ENCODE measurements around the gene FAM222A.
A peak's percentile ranks its signal among the peaks of the same experiment; 100 is the strongest.

FAM222A gene

DNA sequence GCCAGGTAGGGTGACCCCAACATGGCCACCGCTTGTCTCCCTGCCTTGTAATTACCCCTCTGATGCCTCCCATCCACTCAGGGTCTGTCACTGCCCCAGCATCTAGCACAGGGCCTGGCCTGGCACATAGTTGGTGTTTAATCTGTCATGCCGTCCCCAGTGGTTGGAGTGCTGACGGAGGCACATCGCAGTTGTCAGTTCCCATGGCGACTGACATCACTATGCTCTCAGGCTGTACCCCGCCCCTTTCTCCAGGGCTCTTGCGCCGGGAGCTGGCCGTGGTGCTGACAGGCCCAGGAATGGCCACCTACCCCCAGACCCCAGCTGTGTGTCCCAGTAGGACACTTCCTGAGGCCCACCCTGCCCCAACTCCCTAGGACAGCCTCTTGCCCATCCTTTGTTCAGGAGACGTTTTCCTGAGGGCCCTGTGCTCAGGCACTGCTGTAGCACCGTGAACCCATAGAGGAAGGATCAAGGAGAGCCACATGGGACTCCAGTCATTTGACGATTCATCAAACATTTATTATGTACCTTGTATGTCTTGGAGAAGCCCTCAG is 23.0 kb downstream of the FAM222A start:
- Histone ChIP-seq H3K27ac (ENCODE audit: low read depth, low read length) (no peak overlapping the region; the same call in 1 of the 2 replicates), H3K27me3 (ENCODE audit: insufficient read depth, low read length) (no peaks in the 10 kb centered on the region), H3K9me3 (ENCODE audit: insufficient read depth, low read depth, low read length) (no peaks in the 10 kb centered on the region), H3K36me3 (ENCODE audit: insufficient read depth, low read length) (no peaks in the 10 kb centered on the region), H3K9ac (ENCODE audit: low read depth, low read length) (no peak overlapping the region), H3K4me1 (ENCODE audit: insufficient read depth, low read length) (peaks cover 20% of the 10 kb centered on the region), H3K4me3 (ENCODE audit: low read length) (no peak overlapping the region)
- 16% methylated on average over 11 of the region's 12 CpGs for WGBS

GRCh38 chr12:109737126-109737525 is 23.5 kb downstream of the FAM222A start:
- no peaks in the 10 kb centered on the region for H3K36me3 ChIP-seq (ENCODE audit: insufficient read depth, low read length)
- peaks cover 20% of the 10 kb centered on the region for H3K4me1 ChIP-seq (ENCODE audit: insufficient read depth, low read length)
- no peak overlapping the region for H3K9ac ChIP-seq (ENCODE audit: low read depth, low read length)
- no peaks in the 10 kb centered on the region for H3K9me3 ChIP-seq (ENCODE audit: insufficient read depth, low read depth, low read length)
- H3K4me3 ChIP-seq (ENCODE audit: low read length), result no peak overlapping the region
- H3K27me3 ChIP-seq (ENCODE audit: insufficient read depth, low read length), result no peaks in the 10 kb centered on the region
- H3K27ac ChIP-seq (ENCODE audit: low read depth, low read length), result peak overlapping the region; percentile 35; the same call in 1 of the 2 replicates
- WGBS, result 0% methylated on average over 1 of the region's 1 CpG

DNA sequence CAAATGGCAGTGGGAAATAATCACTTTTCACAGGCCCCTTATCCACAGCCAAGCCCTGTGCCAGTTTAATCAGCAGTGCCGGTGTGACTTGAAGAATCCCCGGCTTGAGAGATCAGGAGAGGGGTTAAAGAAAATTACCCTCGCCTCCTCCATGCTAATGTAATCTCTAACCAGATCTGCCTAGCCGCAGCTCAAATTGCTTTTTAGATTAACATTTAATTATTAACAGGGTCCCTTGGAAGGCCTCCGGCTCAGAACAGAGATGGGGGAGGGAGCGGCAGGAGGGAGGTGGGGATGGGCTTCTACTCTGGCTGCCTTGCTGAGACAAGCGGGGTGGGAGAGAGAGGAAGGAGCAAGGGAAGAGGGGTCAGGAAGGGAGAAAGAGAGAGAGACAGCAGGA is 24.0 kb downstream of the FAM222A start:
- Histone ChIP-seq H3K27me3 (ENCODE audit: insufficient read depth, low read length) (no peaks in the 10 kb centered on the region), H3K9me3 (ENCODE audit: insufficient read depth, low read depth, low read length) (no peaks in the 10 kb centered on the region), H3K4me1 (ENCODE audit: insufficient read depth, low read length) (peaks cover 20% of the 10 kb centered on the region), H3K9ac (ENCODE audit: low read depth, low read length) (no peak overlapping the region), H3K4me3 (ENCODE audit: low read length) (no peak overlapping the region), H3K36me3 (ENCODE audit: insufficient read depth, low read length) (no peaks in the 10 kb centered on the region), H3K27ac (ENCODE audit: low read depth, low read length) (no peak overlapping the region)
- WGBS, result 51% methylated on average over 6 of the region's 7 CpGs

- WGBS, result 79% methylated on average over 3 of the region's 4 CpGs
- H3K9ac ChIP-seq (ENCODE audit: low read depth, low read length), result no peak overlapping the region
Measured at GRCh38 chr12:109738209-109738608, 24.6 kb downstream of the FAM222A start.

GRCh38 chr12:109738878-109739665 is 25.4 kb downstream of the FAM222A start:
- H3K4me1 ChIP-seq (ENCODE audit: insufficient read depth, low read length), result peaks cover 20% of the 10 kb centered on the region
- H3K9me3 ChIP-seq (ENCODE audit: insufficient read depth, low read depth, low read length), result no peaks in the 10 kb centered on the region
- no peaks in the 10 kb centered on the region for H3K27me3 ChIP-seq (ENCODE audit: insufficient read depth, low read length)
- 94% methylated on average over 6 of the region's 6 CpGs for whole genome bisulfite sequencing
- H3K9ac ChIP-seq (ENCODE audit: low read depth, low read length), result no peak overlapping the region
- no peak overlapping the region for H3K27ac ChIP-seq (ENCODE audit: low read depth, low read length)
- H3K36me3 ChIP-seq (ENCODE audit: insufficient read depth, low read length), result no peaks in the 10 kb centered on the region
- no peak overlapping the region for H3K4me3 ChIP-seq (ENCODE audit: low read length)

More at GRCh38 chr12:109738209-109738608, 24.6 kb downstream of the FAM222A start:
- Histone ChIP-seq H3K9me3 (ENCODE audit: insufficient read depth, low read depth, low read length) (no peaks in the 10 kb centered on the region), H3K27ac (ENCODE audit: low read depth, low read length) (no peak overlapping the region), H3K4me1 (ENCODE audit: insufficient read depth, low read length) (peaks cover 20% of the 10 kb centered on the region), H3K4me3 (ENCODE audit: low read length) (no peak overlapping the region), H3K36me3 (ENCODE audit: insufficient read depth, low read length) (no peaks in the 10 kb centered on the region), H3K27me3 (ENCODE audit: insufficient read depth, low read length) (no peaks in the 10 kb centered on the region)

- 56% methylated on average over 18 of the region's 18 CpGs for WGBS
- Histone ChIP-seq H3K4me1 (ENCODE audit: insufficient read depth, low read length) (peaks cover 16% of the 10 kb centered on the region), H3K36me3 (ENCODE audit: insufficient read depth, low read length) (no peaks in the 10 kb centered on the region), H3K27me3 (ENCODE audit: insufficient read depth, low read length) (no peaks in the 10 kb centered on the region), H3K9ac (ENCODE audit: low read depth, low read length) (no peak overlapping the region), H3K27ac (ENCODE audit: low read depth, low read length) (no peak overlapping the region), H3K4me3 (ENCODE audit: low read length) (no peak overlapping the region), H3K9me3 (ENCODE audit: insufficient read depth, low read depth, low read length) (no peaks in the 10 kb centered on the region)
Measured at GRCh38 chr12:109739747-109740693, 26.4 kb downstream of the FAM222A start.

DNA sequence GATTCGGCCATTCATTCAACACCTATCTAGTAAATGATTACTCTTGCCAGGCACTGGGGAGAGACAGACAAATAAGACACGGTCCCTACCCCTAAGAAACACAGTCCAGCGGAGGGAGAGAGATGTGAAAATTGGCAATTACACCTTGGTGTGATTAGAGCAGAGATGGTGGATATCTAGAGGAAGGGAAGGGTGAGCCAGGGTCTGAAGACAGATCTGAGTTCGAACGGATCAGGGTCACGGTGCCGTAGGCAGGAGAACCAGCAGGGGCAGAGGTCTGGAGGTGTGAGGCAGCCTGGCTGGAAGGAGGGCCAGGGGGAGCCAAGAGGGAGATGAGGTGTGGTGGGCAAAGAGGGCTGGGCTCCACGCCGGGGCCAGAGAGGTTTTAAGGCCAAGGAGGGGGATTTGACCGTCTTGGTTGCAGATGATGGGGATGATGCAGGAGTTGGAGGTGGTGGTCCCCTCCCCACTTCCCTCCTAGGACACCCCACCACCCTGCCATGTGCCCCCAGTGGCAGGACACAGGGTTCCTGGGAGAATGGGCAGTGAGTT is 27.1 kb downstream of the FAM222A start:
- 88% methylated on average over 9 of the region's 10 CpGs for WGBS
- Histone ChIP-seq H3K27me3 (ENCODE audit: insufficient read depth, low read length) (no peaks in the 10 kb centered on the region), H3K4me3 (ENCODE audit: low read length) (no peak overlapping the region), H3K36me3 (ENCODE audit: insufficient read depth, low read length) (no peaks in the 10 kb centered on the region), H3K27ac (ENCODE audit: low read depth, low read length) (no peak overlapping the region), H3K9me3 (ENCODE audit: insufficient read depth, low read depth, low read length) (no peaks in the 10 kb centered on the region), H3K4me1 (ENCODE audit: insufficient read depth, low read length) (peaks cover 16% of the 10 kb centered on the region), H3K9ac (ENCODE audit: low read depth, low read length) (no peak overlapping the region)

GRCh38 chr12:109741286-109741969 is 27.8 kb downstream of the FAM222A start:
- Histone ChIP-seq H3K27ac (ENCODE audit: low read depth, low read length) (no peak overlapping the region), H3K27me3 (ENCODE audit: insufficient read depth, low read length) (no peaks in the 10 kb centered on the region), H3K9ac (ENCODE audit: low read depth, low read length) (no peak overlapping the region), H3K4me3 (ENCODE audit: low read length) (no peak overlapping the region), H3K4me1 (ENCODE audit: insufficient read depth, low read length) (peaks cover 16% of the 10 kb centered on the region), H3K36me3 (ENCODE audit: insufficient read depth, low read length) (no peaks in the 10 kb centered on the region), H3K9me3 (ENCODE audit: insufficient read depth, low read depth, low read length) (no peaks in the 10 kb centered on the region)
- WGBS, result 96% methylated on average over 4 of the region's 4 CpGs

- Histone ChIP-seq H3K9ac (ENCODE audit: low read depth, low read length) (no peak overlapping the region), H3K4me3 (ENCODE audit: low read length) (no peak overlapping the region), H3K27ac (ENCODE audit: low read depth, low read length) (no peak overlapping the region), H3K4me1 (ENCODE audit: insufficient read depth, low read length) (peaks cover 11% of the 10 kb centered on the region; the same call in 1 of the 2 replicates), H3K9me3 (ENCODE audit: insufficient read depth, low read depth, low read length) (no peaks in the 10 kb centered on the region), H3K36me3 (ENCODE audit: insufficient read depth, low read length) (no peaks in the 10 kb centered on the region), H3K27me3 (ENCODE audit: insufficient read depth, low read length) (no peaks in the 10 kb centered on the region)
- 95% methylated on average over 8 of the region's 14 CpGs for WGBS
Measured at GRCh38 chr12:109741970-109742703, 28.5 kb downstream of the FAM222A start.

All from HUES64 (cell line).